A673 (cell line): Measurements from ENCODE around the gene MAMDC4.

Experiments
- CTCF ChIP-seq: fragments of 300-800, 200-600 bp; sonication (generic); conservative IDR thresholded peaks from 2 replicates; pipeline ENCODE4 v1.5.1; 2017; ENCODE audit warnings: low read depth, mild to moderate bottlenecking, antibody characterized with exemption, low read length, moderate library complexity, mixed read lengths
- EZH2 ChIP-seq: fragments of 200-600 bp; sonication (generic); IDR thresholded peaks from 2 replicates; pipeline ENCODE4 v1.6.1; 2017; ENCODE audit warnings: borderline replicate concordance, low read depth, mild to moderate bottlenecking, mixed read lengths, antibody characterized with exemption, low read length; ENCODE audit not compliant: poor library complexity, severe bottlenecking

- TF ChIP-seq CTCF (no peak), EZH2 (no peak)
These were observed 36.3 kb downstream of the MAMDC4 start for GRCh38 chr9:136888454-136888853.
